Measurements from ENCODE around the gene FAM89A.

The FAM89A gene

GRCh38 chr1:231040019-231040799, at the start of gene FAM89A:
Gene FAM89A (minus strand): TSS chr1:231040254. CDS start chr1:231040211, 43 bp downstream.
- peak; percentile 75 for DNase-seq

GRCh38 chr1:231084353-231084752, 44.3 kb upstream of the FAM89A start:
- DNase-seq: no peak

- DNase-seq: no peak
Measured at GRCh38 chr1:231079163-231079562, 39.1 kb upstream of the FAM89A start.

- no peak for DNase-seq
Measured at GRCh38 chr1:231078250-231078649, 38.2 kb upstream of the FAM89A start.

- no peak for DNase-seq
Measured at GRCh38 chr1:231076802-231077201, 36.7 kb upstream of the FAM89A start.

- no peak for DNase-seq
Measured at GRCh38 chr1:231075497-231075896, 35.4 kb upstream of the FAM89A start.

GRCh38 chr1:231075020-231075419, 35.0 kb upstream of the FAM89A start:
- DNase-seq: no peak

- DNase-seq: no peak
Measured at GRCh38 chr1:231074046-231074445, 34.0 kb upstream of the FAM89A start.

GRCh38 chr1:231073331-231073730, 33.3 kb upstream of the FAM89A start:
- DNase-seq: no peak

GRCh38 chr1:231072502-231073094, 32.5 kb upstream of the FAM89A start:
- no peak for DNase-seq

GRCh38 chr1:231072041-231072440, 32.0 kb upstream of the FAM89A start:
- DNase-seq: no peak

- no peak for DNase-seq
Measured at GRCh38 chr1:231070758-231071444, 30.8 kb upstream of the FAM89A start.

- no peak for DNase-seq
Measured at GRCh38 chr1:231069333-231069732, 29.3 kb upstream of the FAM89A start.

- DNase-seq: no peak
Measured at GRCh38 chr1:231068762-231069161, 28.7 kb upstream of the FAM89A start.

GRCh38 chr1:231065510-231066241, 25.6 kb upstream of the FAM89A start:
- no peak for DNase-seq

GRCh38 chr1:231064418-231064817, 24.4 kb upstream of the FAM89A start:
- no peak for DNase-seq

GRCh38 chr1:231063331-231063730, 23.3 kb upstream of the FAM89A start:
- no peak for DNase-seq

- no peak for DNase-seq
Measured at GRCh38 chr1:231062500-231063270, 22.6 kb upstream of the FAM89A start.

GRCh38 chr1:231059566-231060193, 19.6 kb upstream of the FAM89A start:
- DNase-seq: no peak

- DNase-seq: no peak
Measured at GRCh38 chr1:231058416-231059109, 18.5 kb upstream of the FAM89A start.

- no peak for DNase-seq
Measured at GRCh38 chr1:231057410-231057809, 17.4 kb upstream of the FAM89A start.
